ENCODE results near the gene ARHGEF33.
"Not testable (repeated sequence)": the region's sequence is repeated elsewhere in the genome, so short reads cannot be mapped to it uniquely, and the experiment has no call there.

ARHGEF33 gene

GRCh38 chr2:38911191-38911590 is 21.5 kb downstream of the ARHGEF33 start:
- no peak for DNase-seq (ENCODE audit: low read depth)

GRCh38 chr2:38912619-38913018 is 22.9 kb downstream of the ARHGEF33 start:
- DNase-seq (ENCODE audit: low read depth): no peak

GRCh38 chr2:38922389-38922788 is 32.7 kb downstream of the ARHGEF33 start:
- DNase-seq (ENCODE audit: low read depth): no peak

- DNase-seq (ENCODE audit: low read depth): no peak
These were observed 33.2 kb downstream of the ARHGEF33 start for GRCh38 chr2:38922902-38923301.

- no peak for DNase-seq (ENCODE audit: low read depth)
These were observed 36.3 kb downstream of the ARHGEF33 start for GRCh38 chr2:38925982-38926381.

GRCh38 chr2:38930600-38930999 is 40.9 kb downstream of the ARHGEF33 start:
- no peak for DNase-seq (ENCODE audit: low read depth)

- no peak for DNase-seq (ENCODE audit: low read depth)
These were observed 42.9 kb downstream of the ARHGEF33 start for GRCh38 chr2:38932586-38932985.

- no peak for DNase-seq (ENCODE audit: low read depth)
These were observed 44.0 kb downstream of the ARHGEF33 start for GRCh38 chr2:38933653-38934052.

- DNase-seq (ENCODE audit: low read depth): no peak
These were observed 45.1 kb downstream of the ARHGEF33 start for GRCh38 chr2:38934742-38935141.

GRCh38 chr2:38935568-38936172 is 46.0 kb downstream of the ARHGEF33 start:
- DNase-seq (ENCODE audit: low read depth): no peak

- DNase-seq (ENCODE audit: low read depth): not testable (repeated sequence)
These were observed 46.8 kb downstream of the ARHGEF33 start for GRCh38 chr2:38936516-38936915.

- DNase-seq (ENCODE audit: low read depth): no peak
These were observed 47.9 kb downstream of the ARHGEF33 start for GRCh38 chr2:38937548-38937947.

GRCh38 chr2:38940746-38941145 is 51.1 kb downstream of the ARHGEF33 start:
- DNase-seq (ENCODE audit: low read depth): no peak

- DNase-seq (ENCODE audit: low read depth): no peak
These were observed 54.1 kb downstream of the ARHGEF33 start for GRCh38 chr2:38943784-38944183.

GRCh38 chr2:38945372-38945771 is 55.7 kb downstream of the ARHGEF33 start:
- DNase-seq (ENCODE audit: low read depth): no peak

GRCh38 chr2:38945911-38946310 is 56.2 kb downstream of the ARHGEF33 start:
- DNase-seq (ENCODE audit: low read depth): no peak

- DNase-seq (ENCODE audit: low read depth): peak; percentile 15
These were observed 57.9 kb downstream of the ARHGEF33 start for GRCh38 chr2:38947241-38948239.

GRCh38 chr2:38948387-38948882 is 58.8 kb downstream of the ARHGEF33 start:
- no peak for DNase-seq (ENCODE audit: low read depth)

- DNase-seq (ENCODE audit: low read depth): no peak
These were observed 59.3 kb downstream of the ARHGEF33 start for GRCh38 chr2:38948995-38949394.

GRCh38 chr2:38951766-38952165 is 62.1 kb downstream of the ARHGEF33 start:
- DNase-seq (ENCODE audit: low read depth): no peak

GRCh38 chr2:38957972-38958371 is 68.3 kb downstream of the ARHGEF33 start:
- DNase-seq (ENCODE audit: low read depth): no peak

- no peak for DNase-seq (ENCODE audit: low read depth)
These were observed 69.8 kb downstream of the ARHGEF33 start for GRCh38 chr2:38959466-38959865.

All from stimulated activated CD8-positive, alpha-beta memory T cell treated with anti-CD3 and anti-CD28 coated beads, Interleukin-15, amount 100 ng/mL, for 24 hours (primary cell).